ENCODE results near the gene LEUTX. TPM values are rescaled to one million over a fixed set of nuclear protein-coding genes. Genes with fewer than 3 reads are reported as not detected.

LEUTX gene
- total and polyA plus RNA-seq, 2 experiments from 2014 or later, result not detected

GRCh38 chr19:39826311-39826945 is 47.8 kb downstream of the LEUTX start (continued):
- TF ChIP-seq ZNF462 (CRISPR knock-in tag; IDR thresholded peaks at IDR 0.05) (no peak), ZNF331 (CRISPR knock-in tag; IDR thresholded peaks at IDR 0.05; ENCODE audit: low read depth) (no peak), POLR2AphosphoS5 (IDR thresholded peaks at IDR 0.05; ENCODE audit: low read depth) (no peak), EZH2phosphoT487 (IDR thresholded peaks at IDR 0.05; ENCODE audit: unreplicated experiment) (no peak)
- TF ChIP-seq, protein P1, sequence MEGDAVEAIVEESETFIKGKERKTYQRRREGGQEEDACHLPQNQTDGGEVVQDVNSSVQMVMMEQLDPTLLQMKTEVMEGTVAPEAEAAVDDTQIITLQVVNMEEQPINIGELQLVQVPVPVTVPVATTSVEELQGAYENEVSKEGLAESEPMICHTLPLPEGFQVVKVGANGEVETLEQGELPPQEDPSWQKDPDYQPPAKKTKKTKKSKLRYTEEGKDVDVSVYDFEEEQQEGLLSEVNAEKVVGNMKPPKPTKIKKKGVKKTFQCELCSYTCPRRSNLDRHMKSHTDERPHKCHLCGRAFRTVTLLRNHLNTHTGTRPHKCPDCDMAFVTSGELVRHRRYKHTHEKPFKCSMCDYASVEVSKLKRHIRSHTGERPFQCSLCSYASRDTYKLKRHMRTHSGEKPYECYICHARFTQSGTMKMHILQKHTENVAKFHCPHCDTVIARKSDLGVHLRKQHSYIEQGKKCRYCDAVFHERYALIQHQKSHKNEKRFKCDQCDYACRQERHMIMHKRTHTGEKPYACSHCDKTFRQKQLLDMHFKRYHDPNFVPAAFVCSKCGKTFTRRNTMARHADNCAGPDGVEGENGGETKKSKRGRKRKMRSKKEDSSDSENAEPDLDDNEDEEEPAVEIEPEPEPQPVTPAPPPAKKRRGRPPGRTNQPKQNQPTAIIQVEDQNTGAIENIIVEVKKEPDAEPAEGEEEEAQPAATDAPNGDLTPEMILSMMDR (conservative IDR thresholded peaks at IDR 0.05; ENCODE audit: low read depth in 2 of 2), result no peak
- TF ChIP-seq, protein P2, sequence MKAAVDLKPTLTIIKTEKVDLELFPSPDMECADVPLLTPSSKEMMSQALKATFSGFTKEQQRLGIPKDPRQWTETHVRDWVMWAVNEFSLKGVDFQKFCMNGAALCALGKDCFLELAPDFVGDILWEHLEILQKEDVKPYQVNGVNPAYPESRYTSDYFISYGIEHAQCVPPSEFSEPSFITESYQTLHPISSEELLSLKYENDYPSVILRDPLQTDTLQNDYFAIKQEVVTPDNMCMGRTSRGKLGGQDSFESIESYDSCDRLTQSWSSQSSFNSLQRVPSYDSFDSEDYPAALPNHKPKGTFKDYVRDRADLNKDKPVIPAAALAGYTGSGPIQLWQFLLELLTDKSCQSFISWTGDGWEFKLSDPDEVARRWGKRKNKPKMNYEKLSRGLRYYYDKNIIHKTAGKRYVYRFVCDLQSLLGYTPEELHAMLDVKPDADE (IDR thresholded peaks at IDR 0.05), result no peak
- TF ChIP-seq, protein P3, sequence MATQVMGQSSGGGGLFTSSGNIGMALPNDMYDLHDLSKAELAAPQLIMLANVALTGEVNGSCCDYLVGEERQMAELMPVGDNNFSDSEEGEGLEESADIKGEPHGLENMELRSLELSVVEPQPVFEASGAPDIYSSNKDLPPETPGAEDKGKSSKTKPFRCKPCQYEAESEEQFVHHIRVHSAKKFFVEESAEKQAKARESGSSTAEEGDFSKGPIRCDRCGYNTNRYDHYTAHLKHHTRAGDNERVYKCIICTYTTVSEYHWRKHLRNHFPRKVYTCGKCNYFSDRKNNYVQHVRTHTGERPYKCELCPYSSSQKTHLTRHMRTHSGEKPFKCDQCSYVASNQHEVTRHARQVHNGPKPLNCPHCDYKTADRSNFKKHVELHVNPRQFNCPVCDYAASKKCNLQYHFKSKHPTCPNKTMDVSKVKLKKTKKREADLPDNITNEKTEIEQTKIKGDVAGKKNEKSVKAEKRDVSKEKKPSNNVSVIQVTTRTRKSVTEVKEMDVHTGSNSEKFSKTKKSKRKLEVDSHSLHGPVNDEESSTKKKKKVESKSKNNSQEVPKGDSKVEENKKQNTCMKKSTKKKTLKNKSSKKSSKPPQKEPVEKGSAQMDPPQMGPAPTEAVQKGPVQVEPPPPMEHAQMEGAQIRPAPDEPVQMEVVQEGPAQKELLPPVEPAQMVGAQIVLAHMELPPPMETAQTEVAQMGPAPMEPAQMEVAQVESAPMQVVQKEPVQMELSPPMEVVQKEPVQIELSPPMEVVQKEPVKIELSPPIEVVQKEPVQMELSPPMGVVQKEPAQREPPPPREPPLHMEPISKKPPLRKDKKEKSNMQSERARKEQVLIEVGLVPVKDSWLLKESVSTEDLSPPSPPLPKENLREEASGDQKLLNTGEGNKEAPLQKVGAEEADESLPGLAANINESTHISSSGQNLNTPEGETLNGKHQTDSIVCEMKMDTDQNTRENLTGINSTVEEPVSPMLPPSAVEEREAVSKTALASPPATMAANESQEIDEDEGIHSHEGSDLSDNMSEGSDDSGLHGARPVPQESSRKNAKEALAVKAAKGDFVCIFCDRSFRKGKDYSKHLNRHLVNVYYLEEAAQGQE (IDR thresholded peaks at IDR 0.05; ENCODE audit: unreplicated experiment), result no peak
